Ishikawa (cell line): ENCODE data around the gene C6orf47.

Source experiments
- CEBPB ChIP-seq: IDR thresholded peaks from 2 replicates; pipeline ENCODE4 v1.6.1; 2012
- EGR1 ChIP-seq: IDR thresholded peaks from 2 replicates; pipeline ENCODE4 v1.6.1; 2012
- EP300 ChIP-seq: IDR thresholded peaks from 2 replicates; pipeline ENCODE4 v1.6.1; 2012; ENCODE audit warnings: borderline replicate concordance
- FOXM1 ChIP-seq: IDR thresholded peaks from 2 replicates; pipeline ENCODE4 v1.6.1; 2012; ENCODE audit warnings: low read depth, borderline replicate concordance
- RAD21 ChIP-seq: IDR thresholded peaks from 2 replicates; pipeline ENCODE4 v1.6.1; 2012; ENCODE audit warnings: low read depth
- TAF1 ChIP-seq: IDR thresholded peaks from 2 replicates; pipeline ENCODE4 v1.6.1; 2012; ENCODE audit warnings: low read depth, mild to moderate bottlenecking
- TCF12 ChIP-seq: IDR thresholded peaks from 2 replicates; pipeline ENCODE4 v1.6.1; 2012; ENCODE audit warnings: low read depth
- YY1 ChIP-seq: IDR thresholded peaks from 2 replicates; pipeline ENCODE4 v1.6.1; 2012; ENCODE audit warnings: low read depth
- TF ChIP-seq, protein P1 (sequence below): IDR thresholded peaks from 2 replicates; pipeline ENCODE4 v1.6.1; 2012; ENCODE audit warnings: low read depth, mild to moderate bottlenecking
- TF ChIP-seq, protein P2 (sequence below): IDR thresholded peaks from 2 replicates; pipeline ENCODE4 v1.6.1; 2012

DNA sequence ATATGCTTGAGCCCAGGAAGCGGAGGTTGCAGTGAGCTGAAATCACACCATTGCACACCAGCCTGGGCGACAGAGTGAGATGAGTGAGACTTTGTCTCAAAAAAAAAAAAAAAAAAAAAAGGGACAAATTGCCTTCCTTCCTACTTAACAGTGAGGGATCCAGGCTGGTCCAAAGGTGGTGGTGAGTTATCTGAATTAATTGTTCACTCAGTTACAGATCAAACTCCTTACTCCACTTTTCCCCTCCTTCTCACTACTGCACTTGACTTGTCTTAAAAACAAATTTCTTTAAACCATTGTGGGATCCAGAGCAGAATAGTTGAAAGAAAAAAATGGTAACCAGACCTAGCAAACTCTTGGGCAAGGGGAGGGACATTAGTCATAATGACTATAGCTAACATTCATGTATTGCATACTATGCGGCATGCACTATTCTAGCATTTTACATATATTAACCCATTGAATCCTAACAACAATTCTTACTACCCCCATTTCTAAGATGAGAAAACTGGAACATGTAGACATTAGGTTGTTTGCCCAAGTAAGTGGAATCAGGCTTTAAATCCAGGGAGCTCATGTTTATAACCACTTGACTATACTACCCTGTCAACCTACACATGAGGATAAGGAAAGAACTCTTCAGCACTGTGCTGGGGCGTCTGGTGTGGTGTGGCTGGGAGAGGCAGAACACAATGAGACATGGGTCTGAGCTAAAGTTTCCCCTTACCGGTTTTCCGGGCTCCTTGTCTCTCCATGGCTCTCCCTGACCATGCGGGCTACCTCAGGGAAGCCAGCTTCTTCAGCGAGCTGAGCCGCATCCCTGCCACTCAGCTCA, 2.8 kb upstream of the C6orf47 start:
- TF ChIP-seq TCF12 (no peak), EP300 (no peak), RAD21 (no peak), FOXM1 (no peak), CEBPB (no peak), TAF1 (no peak), EGR1 (no peak), YY1 (no peak)
- TF ChIP-seq, protein P1, sequence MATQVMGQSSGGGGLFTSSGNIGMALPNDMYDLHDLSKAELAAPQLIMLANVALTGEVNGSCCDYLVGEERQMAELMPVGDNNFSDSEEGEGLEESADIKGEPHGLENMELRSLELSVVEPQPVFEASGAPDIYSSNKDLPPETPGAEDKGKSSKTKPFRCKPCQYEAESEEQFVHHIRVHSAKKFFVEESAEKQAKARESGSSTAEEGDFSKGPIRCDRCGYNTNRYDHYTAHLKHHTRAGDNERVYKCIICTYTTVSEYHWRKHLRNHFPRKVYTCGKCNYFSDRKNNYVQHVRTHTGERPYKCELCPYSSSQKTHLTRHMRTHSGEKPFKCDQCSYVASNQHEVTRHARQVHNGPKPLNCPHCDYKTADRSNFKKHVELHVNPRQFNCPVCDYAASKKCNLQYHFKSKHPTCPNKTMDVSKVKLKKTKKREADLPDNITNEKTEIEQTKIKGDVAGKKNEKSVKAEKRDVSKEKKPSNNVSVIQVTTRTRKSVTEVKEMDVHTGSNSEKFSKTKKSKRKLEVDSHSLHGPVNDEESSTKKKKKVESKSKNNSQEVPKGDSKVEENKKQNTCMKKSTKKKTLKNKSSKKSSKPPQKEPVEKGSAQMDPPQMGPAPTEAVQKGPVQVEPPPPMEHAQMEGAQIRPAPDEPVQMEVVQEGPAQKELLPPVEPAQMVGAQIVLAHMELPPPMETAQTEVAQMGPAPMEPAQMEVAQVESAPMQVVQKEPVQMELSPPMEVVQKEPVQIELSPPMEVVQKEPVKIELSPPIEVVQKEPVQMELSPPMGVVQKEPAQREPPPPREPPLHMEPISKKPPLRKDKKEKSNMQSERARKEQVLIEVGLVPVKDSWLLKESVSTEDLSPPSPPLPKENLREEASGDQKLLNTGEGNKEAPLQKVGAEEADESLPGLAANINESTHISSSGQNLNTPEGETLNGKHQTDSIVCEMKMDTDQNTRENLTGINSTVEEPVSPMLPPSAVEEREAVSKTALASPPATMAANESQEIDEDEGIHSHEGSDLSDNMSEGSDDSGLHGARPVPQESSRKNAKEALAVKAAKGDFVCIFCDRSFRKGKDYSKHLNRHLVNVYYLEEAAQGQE: no peak
- TF ChIP-seq, protein P2, sequence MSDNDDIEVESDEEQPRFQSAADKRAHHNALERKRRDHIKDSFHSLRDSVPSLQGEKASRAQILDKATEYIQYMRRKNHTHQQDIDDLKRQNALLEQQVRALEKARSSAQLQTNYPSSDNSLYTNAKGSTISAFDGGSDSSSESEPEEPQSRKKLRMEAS: no peak
